Central memory CD8-positive, alpha-beta T cell (primary cell): ENCODE data around the gene PRRT1.
A peak's percentile ranks its signal among the peaks of the same experiment; 100 is the strongest.

Source experiments
- ATAC-seq: fragments of 150-1000 bp; cut with Tn5 transposase; replicated peaks from 2 replicates; pipeline ENCODE4 v1.10.0; 2022; ENCODE audit warnings: mild to moderate bottlenecking, moderate FRiP score, moderate number of reproducible peaks; ENCODE audit not compliant: poor library complexity, severe bottlenecking; ENCODE audit errors: extremely low read depth
- DNase-seq, 2 donors: peaks; one replicate each; pipeline ENCODE4 v3.0.0; 2021; ENCODE audit warnings: low spot score in 2 of 2
- H3K27ac Mint-ChIP-seq: one replicate; pipeline ENCODE4 v1.8.0; 2022; ENCODE audit warnings: low read depth, mild to moderate bottlenecking, moderate library complexity, mixed read lengths
- H3K27me3 Mint-ChIP-seq: one replicate; pipeline ENCODE4 v1.8.0; 2022; ENCODE audit warnings: mixed read lengths
- H3K36me3 Mint-ChIP-seq: one replicate; pipeline ENCODE4 v1.8.0; 2022; ENCODE audit warnings: mild to moderate bottlenecking, moderate library complexity, mixed read lengths; ENCODE audit not compliant: insufficient read depth
- H3K4me1 Mint-ChIP-seq: one replicate; pipeline ENCODE4 v1.8.0; 2022; ENCODE audit warnings: mixed read lengths
- H3K4me3 Mint-ChIP-seq: one replicate; pipeline ENCODE4 v1.8.0; 2022; ENCODE audit warnings: mild to moderate bottlenecking, moderate library complexity, mixed read lengths
- H3K9me3 Mint-ChIP-seq: one replicate; pipeline ENCODE4 v1.8.0; 2022; ENCODE audit warnings: mixed read lengths

Gene PRRT1

GRCh38 chr6:32163559-32164258 is 12.0 kb upstream of the PRRT1 start:
- Mint-ChIP-seq H3K9me3 (no peaks in the 10 kb centered on the region), H3K4me3 (no peak overlapping the region), H3K4me1 (peaks cover 4% of the 10 kb centered on the region), H3K27me3 (no peaks in the 10 kb centered on the region), H3K27ac (no peak overlapping the region), H3K36me3 (peaks cover 5% of the 10 kb centered on the region)
- DNase-seq (no peak), ATAC-seq (no peak)

GRCh38 chr6:32158052-32158451 is 6.3 kb upstream of the PRRT1 start:
- no peaks in the 10 kb centered on the region for H3K9me3 Mint-ChIP-seq
- no peak for DNase-seq
- ATAC-seq = no peak
- peaks cover 32% of the 10 kb centered on the region for H3K4me1 Mint-ChIP-seq
- H3K36me3 Mint-ChIP-seq = peaks cover 12% of the 10 kb centered on the region
- no peak overlapping the region for H3K4me3 Mint-ChIP-seq
- H3K27me3 Mint-ChIP-seq = no peaks in the 10 kb centered on the region
- no peak overlapping the region for H3K27ac Mint-ChIP-seq

GRCh38 chr6:32156891-32157290 is 5.2 kb upstream of the PRRT1 start:
- no peaks in the 10 kb centered on the region for H3K27me3 Mint-ChIP-seq
- H3K4me3 Mint-ChIP-seq = no peak overlapping the region
- H3K36me3 Mint-ChIP-seq = peaks cover 12% of the 10 kb centered on the region
- peaks cover 41% of the 10 kb centered on the region for H3K4me1 Mint-ChIP-seq
- ATAC-seq (no peak), DNase-seq (no peak)
- no peaks in the 10 kb centered on the region for H3K9me3 Mint-ChIP-seq
- H3K27ac Mint-ChIP-seq = no peak overlapping the region

GRCh38 chr6:32154514-32155161 is 2.9 kb upstream of the PRRT1 start:
- peak overlapping the region; percentile 83 for H3K27ac Mint-ChIP-seq
- H3K4me1 Mint-ChIP-seq = peaks cover 52% of the 10 kb centered on the region
- peak overlapping the region; percentile 87 for H3K4me3 Mint-ChIP-seq
- ATAC-seq (peak; percentile 70), DNase-seq (peak; percentile 49 to 51)
- H3K9me3 Mint-ChIP-seq = no peaks in the 10 kb centered on the region
- peaks cover 19% of the 10 kb centered on the region for H3K27me3 Mint-ChIP-seq
- peaks cover 12% of the 10 kb centered on the region for H3K36me3 Mint-ChIP-seq

- peak within 1 kb of the TSS; percentile 83 for H3K27ac Mint-ChIP-seq
- DNase-seq (peak; percentile 52 to 65), ATAC-seq (peak; percentile 79)
- peaks cover 13% of the 10 kb centered on the region for H3K36me3 Mint-ChIP-seq
- peaks cover 27% of the 10 kb centered on the region for H3K27me3 Mint-ChIP-seq
- peak within 1 kb of the TSS; percentile 87 for H3K4me3 Mint-ChIP-seq
- H3K4me1 Mint-ChIP-seq = peaks cover 56% of the 10 kb centered on the region
- no peaks in the 10 kb centered on the region for H3K9me3 Mint-ChIP-seq
Observed at GRCh38 chr6:32153564-32154513, 2.1 kb upstream of the PRRT1 start, which contains the start of gene PPT2. TSS of gene PPT2 (plus strand) at chr6:32154141. CDS start at chr6:32154595, 454 bp downstream.

GRCh38 chr6:32152769-32153563 is 1.2 kb upstream of the PRRT1 start:
- Mint-ChIP-seq H3K36me3 (peaks cover 14% of the 10 kb centered on the region), H3K27me3 (peaks cover 36% of the 10 kb centered on the region), H3K4me3 (peak overlapping the region; percentile 87), H3K4me1 (peaks cover 60% of the 10 kb centered on the region), H3K27ac (peak overlapping the region; percentile 83), H3K9me3 (no peaks in the 10 kb centered on the region)
- DNase-seq (no peak), ATAC-seq (no peak)

- H3K27ac Mint-ChIP-seq = no peak overlapping the region
- H3K4me3 Mint-ChIP-seq = peak overlapping the region; percentile 5
- H3K9me3 Mint-ChIP-seq = no peaks in the 10 kb centered on the region
- DNase-seq (no peak), ATAC-seq (no peak)
- peaks cover 68% of the 10 kb centered on the region for H3K4me1 Mint-ChIP-seq
- H3K27me3 Mint-ChIP-seq = peaks cover 50% of the 10 kb centered on the region
- peaks cover 12% of the 10 kb centered on the region for H3K36me3 Mint-ChIP-seq
Observed at GRCh38 chr6:32151181-32151862, 417 bp downstream of the PRRT1 start.

GRCh38 chr6:32149932-32150870 is 1.5 kb downstream of the PRRT1 start:
- Mint-ChIP-seq H3K27me3 (peaks cover 58% of the 10 kb centered on the region), H3K36me3 (peaks cover 12% of the 10 kb centered on the region), H3K4me3 (no peak overlapping the region), H3K9me3 (no peaks in the 10 kb centered on the region), H3K4me1 (peaks cover 62% of the 10 kb centered on the region), H3K27ac (no peak overlapping the region)
- no peak for DNase-seq
- ATAC-seq = no peak

- H3K27me3 Mint-ChIP-seq = peaks cover 58% of the 10 kb centered on the region
Observed at GRCh38 chr6:32149092-32149755, 2.5 kb downstream of the PRRT1 start.

GRCh38 chr6:32148289-32149091 is 3.2 kb downstream of the PRRT1 start:
- H3K4me3 Mint-ChIP-seq = peak overlapping the region; percentile 76
- peaks cover 45% of the 10 kb centered on the region for H3K4me1 Mint-ChIP-seq
- no peaks in the 10 kb centered on the region for H3K9me3 Mint-ChIP-seq
- peak overlapping the region; percentile 82 for H3K27ac Mint-ChIP-seq
- H3K27me3 Mint-ChIP-seq = peaks cover 58% of the 10 kb centered on the region
- DNase-seq (peak; percentile 54 to 59), ATAC-seq (peak; percentile 55)
- H3K36me3 Mint-ChIP-seq = peaks cover 5% of the 10 kb centered on the region

More at GRCh38 chr6:32149092-32149755, 2.5 kb downstream of the PRRT1 start:
- no peak for DNase-seq
- peaks cover 9% of the 10 kb centered on the region for H3K36me3 Mint-ChIP-seq
- H3K4me1 Mint-ChIP-seq = peaks cover 52% of the 10 kb centered on the region
- no peaks in the 10 kb centered on the region for H3K9me3 Mint-ChIP-seq
- no peak for ATAC-seq
- H3K27ac Mint-ChIP-seq = peak overlapping the region; percentile 82
- H3K4me3 Mint-ChIP-seq = peak overlapping the region; percentile 76
